Measurements from ENCODE around the gene ADRM1.

Gene ADRM1

DNA sequence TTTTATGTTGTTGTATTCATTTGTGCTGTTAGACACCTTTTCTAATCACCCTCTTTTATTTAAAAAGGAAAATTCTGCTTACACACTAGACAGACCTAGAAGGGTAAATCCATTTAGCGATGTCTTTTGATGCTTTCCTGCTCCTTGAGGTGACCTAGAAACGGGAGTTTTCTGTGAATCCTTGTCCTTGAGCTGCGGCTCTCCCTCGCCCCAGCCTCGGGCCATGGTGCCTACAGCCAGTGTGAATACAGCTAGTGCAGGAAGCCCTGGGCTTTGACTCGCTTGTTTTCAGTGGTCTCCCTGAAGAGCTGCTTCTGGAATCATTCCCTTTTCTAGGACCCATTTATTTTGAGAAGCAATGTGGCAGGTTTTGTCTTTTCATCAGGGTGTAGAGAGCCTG lies 17.6 kb upstream of the ADRM1 start:
- no peak overlapping the region for H3K4me3 ChIP-seq (ENCODE audit: low read depth, low read length)
- TF ChIP-seq CTCF (IDR thresholded peaks at IDR 0.05; ENCODE audit: low read depth, low read length, missing control alignments), result no peak
- DNase-seq (ENCODE audit: low read depth), result no peak

DNA sequence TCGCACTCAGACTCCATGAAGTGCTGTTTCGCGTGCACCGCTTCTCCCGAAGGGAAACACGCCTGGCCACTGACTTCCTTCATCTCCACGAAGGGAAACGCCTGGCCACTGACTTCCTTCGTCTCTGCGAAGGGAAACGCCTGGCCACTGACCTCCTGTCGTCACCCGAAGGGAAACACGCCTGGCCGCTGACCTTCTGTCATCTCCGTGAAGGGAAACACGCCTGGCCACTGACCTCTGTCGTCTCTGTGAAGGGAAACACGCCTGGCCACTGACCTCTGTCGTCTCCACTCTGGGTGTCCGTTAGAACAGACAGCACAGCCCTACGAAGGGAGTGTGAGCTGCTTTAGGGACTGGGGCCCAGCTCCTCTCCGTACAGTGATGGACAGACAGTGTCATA lies 17.1 kb upstream of the ADRM1 start:
- no peak overlapping the region for H3K4me3 ChIP-seq (ENCODE audit: low read depth, low read length)
- DNase-seq (ENCODE audit: low read depth), result no peak
- TF ChIP-seq CTCF (IDR thresholded peaks at IDR 0.05; ENCODE audit: low read depth, low read length, missing control alignments), result no peak

GRCh38 chr20:62286493-62287064 lies 16.2 kb upstream of the ADRM1 start:
- no peak overlapping the region for H3K4me3 ChIP-seq (ENCODE audit: low read depth, low read length)
- TF ChIP-seq CTCF (IDR thresholded peaks at IDR 0.05; ENCODE audit: low read depth, low read length, missing control alignments), result no peak
- DNase-seq (ENCODE audit: low read depth), result no peak

DNA sequence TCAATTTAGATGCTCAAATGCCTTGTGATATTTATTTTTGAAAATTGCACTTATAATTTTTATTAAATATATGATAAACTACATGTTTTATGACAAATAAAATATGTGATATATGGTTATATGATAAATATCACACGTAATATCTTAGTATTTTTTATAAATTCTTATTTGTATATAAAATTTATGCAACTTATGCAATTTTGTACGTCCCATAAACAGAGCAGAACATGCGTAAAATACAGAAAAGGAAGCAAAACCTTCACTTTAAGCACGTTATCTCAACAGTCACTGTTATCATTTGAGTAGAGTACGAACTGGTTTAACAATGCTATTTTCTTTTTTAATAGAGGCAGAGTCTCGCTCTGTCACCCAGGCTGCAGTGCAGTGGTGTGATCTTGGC lies 15.7 kb upstream of the ADRM1 start:
- DNase-seq (ENCODE audit: low read depth), result no peak
- H3K4me3 ChIP-seq (ENCODE audit: low read depth, low read length), result no peak overlapping the region
- TF ChIP-seq CTCF (IDR thresholded peaks at IDR 0.05; ENCODE audit: low read depth, low read length, missing control alignments), result no peak

GRCh38 chr20:62287759-62288534 lies 14.8 kb upstream of the ADRM1 start:
- TF ChIP-seq CTCF (IDR thresholded peaks at IDR 0.05; ENCODE audit: low read depth, low read length, missing control alignments), result no peak
- H3K4me3 ChIP-seq (ENCODE audit: low read depth, low read length), result no peak overlapping the region
- no peak for DNase-seq (ENCODE audit: low read depth)

DNA sequence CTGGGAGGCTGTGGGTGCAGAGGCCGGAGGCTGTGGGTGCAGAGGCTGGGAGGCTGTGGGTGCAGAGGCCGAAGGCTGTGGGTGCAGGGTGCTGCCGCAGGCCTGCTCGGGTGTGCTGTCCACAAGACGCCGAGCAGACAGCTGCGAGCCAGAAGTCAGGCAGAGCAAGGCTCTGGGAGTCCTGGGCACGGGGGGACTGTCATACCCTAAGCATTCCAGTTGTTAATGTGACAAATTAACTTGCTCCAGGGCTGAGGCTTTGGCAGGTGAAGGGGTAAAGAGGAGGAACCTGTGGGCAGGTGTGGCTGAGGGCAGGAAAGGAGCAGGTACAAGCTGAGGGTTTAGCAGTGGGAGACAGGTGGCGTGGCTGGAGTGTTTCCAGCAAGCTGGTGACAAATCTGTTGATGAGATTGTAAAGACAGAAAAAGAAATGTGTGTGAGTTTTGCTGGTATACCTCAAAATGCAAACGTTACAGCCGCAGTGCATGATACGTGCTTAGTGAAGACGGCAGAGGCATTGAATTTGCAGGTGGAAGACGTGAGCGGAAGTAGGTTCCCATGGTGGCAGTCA lies 14.2 kb upstream of the ADRM1 start:
- no peak overlapping the region for H3K4me3 ChIP-seq (ENCODE audit: low read depth, low read length)
- TF ChIP-seq CTCF (IDR thresholded peaks at IDR 0.05; ENCODE audit: low read depth, low read length, missing control alignments), result no peak
- no peak for DNase-seq (ENCODE audit: low read depth)

Measured in GM12864 (cell line).